Type B pancreatic cell (in vitro differentiated cells): ENCODE data around the gene MAP3K6. TPM values are rescaled to one million over a fixed set of nuclear protein-coding genes. Genes with fewer than 3 reads are reported as not detected.

Experiments used
- DNase-seq: peaks from one replicate; pipeline ENCODE4 v3.0.0; 2021; ENCODE audit warnings: mixed read lengths; ENCODE audit not compliant: unreplicated experiment; ENCODE audit errors: extremely low spot score
- H3K27ac Mint-ChIP-seq: 2 replicates; pipeline ENCODE4 v1.8.0; 2021; ENCODE audit warnings: mild to moderate bottlenecking, mixed read lengths
- H3K27me3 Mint-ChIP-seq: 2 replicates; pipeline ENCODE4 v1.8.0; 2021; ENCODE audit warnings: mixed read lengths
- H3K36me3 Mint-ChIP-seq: 2 replicates; pipeline ENCODE4 v1.8.0; 2021; ENCODE audit warnings: mixed read lengths
- H3K4me1 Mint-ChIP-seq: one replicate; pipeline ENCODE4 v1.8.0; 2021; ENCODE audit warnings: mixed read lengths; ENCODE audit not compliant: unreplicated experiment
- H3K4me3 Mint-ChIP-seq: 2 replicates; pipeline ENCODE4 v1.8.0; 2021; ENCODE audit warnings: mild to moderate bottlenecking, mixed read lengths
- H3K9me3 Mint-ChIP-seq: 2 replicates; pipeline ENCODE4 v1.8.0; 2021; ENCODE audit warnings: mixed read lengths
- CTCF ChIP-seq: fragments of 200-600 bp; sonication (generic); conservative IDR thresholded peaks from 2 replicates; pipeline ENCODE4 v1.5.0; 2021; ENCODE audit warnings: antibody characterized with exemption, mild to moderate bottlenecking
- total RNA-seq: library from RNA; stranded (reverse); gene quantifications from 2 replicates; pipeline ENCODE4 v1.2.1, GENCODE V29; 2021; ENCODE audit warnings: low replicate concordance

The MAP3K6 gene
- total RNA-seq, 1 donor from 2014 or later: 15.6 TPM

DNA sequence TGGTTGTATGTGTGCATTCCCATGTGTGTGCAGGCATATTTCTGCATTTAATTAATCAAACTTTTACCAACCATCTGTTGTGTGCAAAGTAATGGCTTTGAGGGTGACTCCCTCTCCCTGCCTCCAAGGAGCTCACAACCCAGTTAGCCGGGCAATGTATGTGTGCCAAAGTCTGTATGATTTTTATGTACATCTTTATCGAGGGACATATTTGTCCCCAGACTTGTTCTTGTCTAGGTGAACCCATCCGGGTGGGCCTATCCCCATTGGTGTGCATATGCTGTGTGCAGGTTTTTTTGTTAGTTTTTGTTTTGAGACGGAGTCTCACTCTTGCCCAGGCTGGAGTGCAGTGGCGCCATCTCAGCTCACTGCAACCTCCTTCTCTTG lies 23.1 kb downstream of the MAP3K6 start:
- H3K4me3 Mint-ChIP-seq: peak overlapping the region; percentile 89
- H3K4me1 Mint-ChIP-seq: peaks cover 33% of the 10 kb centered on the region
- peak overlapping the region; percentile 89 for H3K27ac Mint-ChIP-seq
- H3K36me3 Mint-ChIP-seq: peaks cover 4% of the 10 kb centered on the region
- no peaks in the 10 kb centered on the region for H3K27me3 Mint-ChIP-seq
- no peak for TF ChIP-seq CTCF
- no peak for DNase-seq
- no peaks in the 10 kb centered on the region for H3K9me3 Mint-ChIP-seq

DNA sequence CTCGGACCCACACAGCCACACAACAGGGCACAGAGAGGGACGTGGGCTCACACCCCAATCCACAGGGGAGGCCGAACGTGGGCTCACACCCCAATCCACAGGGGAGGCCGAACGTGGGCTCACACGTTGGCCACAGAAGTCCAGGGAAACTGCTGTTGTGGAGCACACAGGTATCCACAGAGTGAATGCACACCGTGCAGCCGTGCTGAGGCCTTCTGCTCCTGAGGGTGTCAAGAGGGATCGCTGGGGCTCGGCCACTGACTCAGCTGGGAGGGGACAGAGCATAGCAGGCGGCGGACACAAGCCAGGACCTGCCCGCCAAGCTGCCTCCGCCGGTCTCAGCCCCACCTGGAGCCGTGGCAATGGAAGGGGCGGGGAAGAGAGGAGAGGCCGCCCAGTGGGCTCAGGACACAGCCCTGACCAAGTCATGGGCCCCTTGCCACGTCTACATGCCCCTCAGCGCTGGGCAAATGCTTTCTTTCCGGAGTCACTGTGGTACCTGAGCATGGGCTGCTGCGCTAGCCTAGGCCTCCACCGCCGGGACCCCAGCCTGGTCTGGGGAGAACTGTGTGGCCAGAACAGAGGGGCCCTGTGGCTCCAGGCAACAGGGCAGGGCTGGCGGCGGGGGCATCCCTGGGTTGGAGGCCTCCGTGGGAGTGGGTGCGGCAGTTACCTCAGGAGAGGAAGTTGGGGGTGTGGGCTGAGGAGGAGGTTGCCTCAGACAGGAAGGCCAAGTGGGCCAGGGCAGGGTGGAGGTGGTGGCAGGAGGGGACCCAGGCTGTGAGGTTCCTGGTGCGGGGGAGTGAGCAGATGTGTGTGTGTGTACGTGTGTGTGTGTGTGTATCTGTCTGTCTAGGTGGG lies 23.8 kb downstream of the MAP3K6 start:
- H3K27me3 Mint-ChIP-seq: no peaks in the 10 kb centered on the region
- H3K4me3 Mint-ChIP-seq: peak overlapping the region; percentile 89
- peaks cover 4% of the 10 kb centered on the region for H3K36me3 Mint-ChIP-seq
- no peak for DNase-seq
- H3K27ac Mint-ChIP-seq: peak overlapping the region; percentile 89
- peaks cover 32% of the 10 kb centered on the region for H3K4me1 Mint-ChIP-seq
- no peaks in the 10 kb centered on the region for H3K9me3 Mint-ChIP-seq
- no peak for TF ChIP-seq CTCF

- Mint-ChIP-seq H3K27ac (peak overlapping the region; percentile 89), H3K4me3 (peak overlapping the region; percentile 89), H3K9me3 (no peaks in the 10 kb centered on the region), H3K4me1 (peaks cover 30% of the 10 kb centered on the region), H3K27me3 (no peaks in the 10 kb centered on the region), H3K36me3 (peaks cover 4% of the 10 kb centered on the region)
- no peak for DNase-seq
- TF ChIP-seq CTCF: no peak
These were observed 24.4 kb downstream of the MAP3K6 start for GRCh38 chr1:27342391-27342777.

DNA sequence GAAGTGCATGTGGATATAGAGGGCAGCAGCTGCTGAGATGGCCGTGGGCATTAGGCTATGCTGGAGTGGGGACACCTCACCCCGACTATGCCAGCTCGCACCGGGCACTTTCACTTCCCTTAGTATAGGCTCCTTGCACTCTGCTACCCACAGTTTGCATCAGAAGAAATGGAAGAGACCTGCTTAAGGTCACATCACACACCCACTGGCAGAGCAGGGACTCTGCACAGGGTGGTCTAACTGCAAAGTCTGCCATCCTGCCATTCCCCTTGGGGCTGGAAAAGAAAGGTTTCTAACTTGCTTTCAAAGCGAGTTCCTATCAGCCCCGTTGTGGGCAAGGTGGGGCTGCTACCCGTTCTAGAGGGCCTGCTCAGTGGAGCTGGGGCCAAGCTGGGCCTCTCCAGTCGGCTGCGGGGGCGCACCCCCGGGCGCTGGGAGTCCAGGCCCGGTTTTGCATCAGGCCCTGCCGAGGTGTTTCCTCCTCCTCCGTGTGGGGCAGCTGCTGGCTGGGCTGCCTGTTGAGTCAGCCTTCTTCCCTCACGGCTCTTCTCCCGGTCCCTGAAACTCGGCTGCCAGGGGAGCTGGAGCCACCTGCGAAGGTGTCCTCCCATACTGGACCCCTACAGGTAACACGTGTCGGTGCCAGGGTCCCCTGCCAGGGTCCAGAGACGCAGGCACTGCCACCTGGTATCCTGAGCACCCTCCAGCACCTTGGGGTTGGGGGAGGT lies 25.1 kb downstream of the MAP3K6 start, which contains the start of gene SYTL1:
TSS of gene SYTL1 (plus strand) at position 498 of the 728 bp plus-strand sequence. CDS start 3,313 bp downstream, outside the sequence.
- Mint-ChIP-seq H3K27ac (peak within 1 kb of the TSS; percentile 89), H3K4me3 (peak within 1 kb of the TSS; percentile 89), H3K27me3 (no peaks in the 10 kb centered on the region), H3K36me3 (peaks cover 2% of the 10 kb centered on the region), H3K9me3 (no peaks in the 10 kb centered on the region), H3K4me1 (peaks cover 30% of the 10 kb centered on the region)
- TF ChIP-seq CTCF: no peak
- no peak for DNase-seq

DNA sequence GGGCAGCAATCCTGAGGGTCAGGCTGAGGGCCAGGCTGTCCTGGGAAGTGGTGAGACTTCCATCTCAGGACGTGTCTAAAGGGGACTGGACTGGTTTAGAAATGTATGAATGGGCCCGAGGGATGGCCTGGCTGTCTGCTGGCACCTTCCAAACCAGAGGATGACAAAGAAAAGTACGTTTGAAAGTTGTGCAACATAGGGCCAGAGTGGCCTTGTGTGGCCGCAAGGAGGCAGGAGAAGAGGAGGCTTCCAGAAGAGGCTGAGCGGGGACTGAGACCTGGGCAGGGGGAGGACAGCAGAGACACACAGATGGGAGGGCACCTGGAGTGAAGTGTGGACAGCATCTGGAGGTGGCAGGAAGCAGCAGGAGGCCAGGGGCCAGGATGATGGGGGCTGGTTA lies 27.5 kb downstream of the MAP3K6 start:
- H3K27ac Mint-ChIP-seq: peak overlapping the region; percentile 56

More for the DNA sequence above, 27.5 kb downstream of the MAP3K6 start:
- Mint-ChIP-seq H3K36me3 (peaks cover 5% of the 10 kb centered on the region), H3K4me3 (peak overlapping the region; percentile 54), H3K9me3 (no peaks in the 10 kb centered on the region), H3K4me1 (peaks cover 30% of the 10 kb centered on the region), H3K27me3 (no peaks in the 10 kb centered on the region)
- no peak for TF ChIP-seq CTCF
- DNase-seq: no peak
